ENCODE measurements around the gene PIGZ. TPM values are rescaled to one million over a fixed set of nuclear protein-coding genes. Genes with fewer than 3 reads are reported as not detected.

The PIGZ gene
- total RNA-seq, 1 donor from 2014 or later: 10.6 TPM

GRCh38 chr3:196985298-196985697, 16.7 kb upstream of the PIGZ start:
- DNase-seq (ENCODE audit: extremely low read depth, low read depth, low spot score): no peak

GRCh38 chr3:196983186-196983585, 14.6 kb upstream of the PIGZ start:
- no peak for DNase-seq (ENCODE audit: extremely low read depth, low read depth, low spot score)

DNA sequence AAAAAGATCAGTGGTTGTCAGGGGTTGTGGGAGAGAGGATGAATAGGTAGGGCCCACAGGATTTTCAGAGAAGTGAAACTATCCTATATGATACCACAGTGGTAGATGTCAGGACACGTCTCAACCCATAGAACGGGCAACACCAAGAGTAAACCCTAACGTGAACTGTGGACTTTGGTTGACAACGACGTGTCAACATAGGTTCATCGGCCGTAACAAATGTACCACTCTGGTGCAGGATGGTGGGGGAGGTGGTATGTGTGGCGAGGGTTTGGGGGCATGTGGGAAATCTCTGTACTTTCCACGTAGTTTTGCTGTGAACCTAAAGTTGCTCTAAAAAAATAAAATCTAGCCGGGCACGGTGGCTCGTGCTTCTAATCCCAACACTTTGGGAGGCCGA, 13.0 kb upstream of the PIGZ start:
- DNase-seq (ENCODE audit: extremely low read depth, low read depth, low spot score): no peak

DNA sequence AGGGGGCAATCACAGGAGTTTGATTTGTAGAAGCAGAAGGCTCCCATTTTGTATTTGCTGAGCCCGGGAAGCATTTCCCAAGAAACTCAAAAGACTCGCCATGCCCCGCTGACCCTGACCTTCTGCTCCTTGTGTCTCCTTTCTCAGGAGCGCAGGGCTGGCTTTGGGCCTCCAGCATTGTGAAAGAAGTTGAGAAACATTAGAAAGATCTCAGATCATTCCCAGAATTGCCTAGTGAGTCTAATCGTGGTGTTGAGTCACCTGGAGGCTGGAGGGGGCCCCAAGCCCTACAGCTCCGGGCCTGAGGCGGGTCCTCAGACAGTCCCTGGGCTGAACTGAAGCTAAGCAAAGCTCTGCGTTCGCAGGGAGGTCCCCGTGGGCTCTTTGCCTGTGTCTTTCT, 10.9 kb upstream of the PIGZ start:
- no peak for DNase-seq (ENCODE audit: extremely low read depth, low read depth, low spot score)

GRCh38 chr3:196976941-196977340, 8.3 kb upstream of the PIGZ start:
- no peak for DNase-seq (ENCODE audit: extremely low read depth, low read depth, low spot score)

- no peak for DNase-seq (ENCODE audit: extremely low read depth, low read depth, low spot score)
These were observed 6.7 kb upstream of the PIGZ start for GRCh38 chr3:196975349-196975748.

DNA sequence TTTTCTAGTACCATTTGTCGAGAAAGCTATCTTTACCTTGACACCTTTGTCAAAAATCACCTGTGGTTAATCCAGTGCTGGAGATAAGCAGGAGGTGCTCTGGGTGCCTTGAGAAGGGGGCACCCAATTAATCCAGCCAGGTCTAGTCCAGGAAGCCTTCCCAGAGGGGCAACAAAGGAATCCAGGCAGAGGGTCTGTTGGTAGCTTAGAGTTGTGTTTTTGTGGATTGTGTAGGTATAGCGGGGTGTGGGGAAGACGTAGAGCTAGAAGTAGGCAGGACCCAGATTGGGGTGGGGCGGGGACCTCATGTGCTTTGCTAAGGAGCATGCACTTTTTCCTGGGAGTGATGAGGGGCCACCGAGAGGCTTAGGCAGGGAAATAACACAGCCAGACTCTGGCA, 6.0 kb upstream of the PIGZ start:
- DNase-seq (ENCODE audit: extremely low read depth, low read depth, low spot score): no peak

- no peak for DNase-seq (ENCODE audit: extremely low read depth, low read depth, low spot score)
These were observed 2.6 kb upstream of the PIGZ start for GRCh38 chr3:196971094-196971698.

- DNase-seq (ENCODE audit: extremely low read depth, low read depth, low spot score): no peak
These were observed 2.0 kb upstream of the PIGZ start for GRCh38 chr3:196970547-196971093.

DNA sequence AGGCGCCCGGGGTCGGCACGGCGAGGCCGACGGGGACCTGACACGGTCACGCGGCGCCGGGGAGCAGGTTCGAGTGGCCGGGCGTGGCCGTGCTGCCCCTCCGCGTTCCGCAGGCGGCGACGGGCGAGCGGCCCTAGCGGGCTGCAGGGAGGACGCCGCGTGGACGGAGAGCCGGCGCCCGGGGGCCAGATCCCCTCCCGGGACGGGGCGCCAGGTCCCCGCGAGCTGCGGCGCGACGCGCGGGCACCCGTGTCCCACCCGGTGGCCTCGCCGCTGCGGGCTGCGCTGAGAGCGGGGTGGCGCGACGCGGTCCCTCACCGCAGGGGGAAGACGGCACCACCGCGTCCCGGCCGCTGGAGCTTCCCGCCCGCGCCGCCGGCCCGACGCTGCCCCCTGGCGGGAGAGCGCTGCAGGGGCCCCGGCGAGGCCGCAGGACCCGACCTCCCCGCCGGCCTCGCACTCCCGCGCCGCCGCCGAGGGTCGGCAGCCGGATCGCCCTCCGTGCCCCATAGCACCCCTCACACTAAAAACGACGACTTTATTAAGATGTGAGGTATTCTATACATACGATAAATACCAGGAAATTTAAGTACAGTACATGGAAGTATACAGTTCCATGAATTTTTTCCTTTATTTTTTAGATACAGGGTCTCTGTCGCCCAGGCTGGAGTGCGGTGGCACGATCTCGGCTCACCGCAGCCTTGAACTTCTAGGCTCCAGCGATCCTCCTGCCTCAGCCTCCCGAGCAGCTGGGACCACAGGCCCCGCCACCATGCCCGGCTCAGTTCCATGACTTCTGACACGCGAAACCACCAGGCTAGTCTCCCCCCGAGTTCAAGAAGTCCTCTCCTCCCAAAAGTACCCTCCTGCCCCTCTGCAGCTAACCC, 1.3 kb upstream of the PIGZ start:
- no peak for DNase-seq (ENCODE audit: extremely low read depth, low read depth, low spot score)

- no peak for DNase-seq (ENCODE audit: extremely low read depth, low read depth, low spot score)
These were observed 564 bp upstream of the PIGZ start for GRCh38 chr3:196969134-196969659.

DNA sequence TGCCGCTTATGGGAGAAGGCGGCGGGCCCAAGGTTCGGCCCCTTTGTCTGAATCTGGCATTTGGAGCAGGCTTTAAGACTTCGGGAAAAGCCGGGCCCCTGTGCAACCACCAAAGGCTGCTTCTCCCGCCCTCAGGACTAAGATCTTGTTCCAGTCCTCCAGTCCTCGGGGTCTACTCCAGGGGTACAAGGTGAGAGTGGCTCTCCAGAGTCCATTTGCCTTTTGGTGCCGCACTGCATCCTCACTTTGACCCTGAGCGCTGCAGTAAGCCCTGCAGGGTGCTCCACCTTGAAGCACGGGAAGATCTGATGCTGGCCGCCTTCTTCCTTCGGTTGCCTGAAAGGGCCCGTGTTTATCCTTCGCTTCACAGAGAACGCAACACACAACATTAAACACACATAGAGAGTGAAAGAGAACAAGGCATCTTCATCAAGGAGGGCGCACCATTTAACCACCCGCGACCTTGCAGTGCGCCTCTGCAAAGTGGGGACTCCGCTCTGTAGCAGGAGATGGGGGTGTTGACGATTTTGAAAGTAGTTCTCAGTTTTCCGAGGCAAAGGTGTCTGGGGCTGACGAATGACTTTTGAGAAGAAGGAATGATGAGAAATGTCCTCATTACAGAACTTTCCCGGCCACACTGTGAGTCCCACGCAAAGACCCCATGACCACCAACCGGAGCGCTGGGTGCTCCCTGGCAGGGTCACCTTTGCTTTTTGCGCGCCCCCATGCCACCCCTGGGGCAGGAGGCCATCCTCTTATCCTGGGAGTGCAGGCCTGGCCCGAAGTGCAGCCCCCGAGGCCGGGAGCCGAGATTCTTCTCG, 1.0 kb downstream of the PIGZ start:
- DNase-seq (ENCODE audit: extremely low read depth, low read depth, low spot score): no peak

- no peak for DNase-seq (ENCODE audit: extremely low read depth, low read depth, low spot score)
These were observed 1.9 kb downstream of the PIGZ start for GRCh38 chr3:196966526-196967401.

DNA sequence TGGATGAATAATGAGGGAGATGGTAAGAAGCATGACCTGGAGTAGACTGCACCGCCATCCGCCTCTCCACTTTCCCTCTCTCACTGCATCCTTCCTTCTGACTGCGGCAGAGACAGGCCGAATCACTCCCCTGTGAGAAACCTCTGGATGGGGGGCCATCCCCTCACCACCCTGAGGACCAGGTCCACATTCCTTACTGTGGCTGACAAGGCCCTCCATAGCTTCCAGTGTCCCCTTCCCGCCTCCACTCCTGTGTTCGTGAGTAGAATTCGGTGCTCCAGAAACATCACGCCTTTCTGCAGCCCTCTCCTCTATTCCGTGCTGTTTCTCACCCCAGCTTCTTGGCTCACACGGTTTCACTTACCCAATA, 2.8 kb downstream of the PIGZ start:
- DNase-seq (ENCODE audit: extremely low read depth, low read depth, low spot score): no peak

DNA sequence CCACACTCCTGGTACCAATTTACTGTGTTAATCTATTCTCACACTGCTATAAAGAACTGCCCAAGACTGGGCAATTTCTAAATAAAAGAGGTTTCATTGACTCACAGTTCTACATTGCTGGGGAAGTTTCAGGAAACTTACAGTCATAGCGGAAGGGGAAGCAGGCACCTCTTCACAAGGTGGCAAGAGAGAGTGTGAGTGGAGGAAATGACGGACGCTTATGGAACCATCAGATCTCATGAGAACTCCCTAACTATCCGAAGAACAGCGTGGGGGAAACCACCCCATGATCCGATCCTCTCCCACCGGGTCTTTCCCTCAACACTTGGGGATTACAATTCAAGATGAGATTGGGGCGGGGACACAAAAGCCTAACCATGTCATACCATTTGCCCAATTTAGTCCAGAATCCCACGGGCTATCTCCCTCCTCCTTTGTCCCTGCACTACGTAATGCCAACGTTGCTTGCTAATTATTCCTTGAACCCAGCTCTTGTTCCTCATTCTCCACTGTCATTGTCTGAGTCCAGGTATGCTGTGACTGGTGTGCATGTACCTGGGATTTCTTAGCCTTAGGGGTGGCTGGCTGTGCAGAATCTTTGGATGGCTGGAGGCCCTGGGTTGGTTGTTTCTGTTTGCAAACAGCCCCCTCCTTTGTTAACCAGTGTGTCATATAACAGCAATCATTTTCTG, 3.4 kb downstream of the PIGZ start:
- DNase-seq (ENCODE audit: extremely low read depth, low read depth, low spot score): no peak

- no peak for DNase-seq (ENCODE audit: extremely low read depth, low read depth, low spot score)
These were observed 5.0 kb downstream of the PIGZ start for GRCh38 chr3:196963631-196963953.

- DNase-seq (ENCODE audit: extremely low read depth, low read depth, low spot score): no peak
These were observed 5.6 kb downstream of the PIGZ start for GRCh38 chr3:196962930-196963630.

- no peak for DNase-seq (ENCODE audit: extremely low read depth, low read depth, low spot score)
These were observed 6.3 kb downstream of the PIGZ start for GRCh38 chr3:196962108-196962929.

Measured in glomerular endothelial cell (primary cell).